Caco-2 (cell line): Measurements from ENCODE around the gene CRYGN. TPM values are rescaled to one million over a fixed set of nuclear protein-coding genes. Genes with fewer than 3 reads are reported as not detected.

Experiments used
- BruUV-seq: library from RNA; stranded (reverse); fragments of 400-500 nt; replicated peaks from 2 replicates; lab custom pipeline; 2021; lab: Mats Ljungman, UMichigan
- CTCF ChIA-PET: fragments of 300-600 bp; sonication (Branson Sonifier 250); formaldehyde crosslinking; loops from one replicate; lab custom pipeline; 2022; ENCODE audit warnings: antibody characterized with exemption; lab: Charles Lee
- POLR2A ChIA-PET: fragments of 300-600 bp; sonication (Branson Sonifier 250); formaldehyde crosslinking; loops from one replicate; lab custom pipeline; 2022; ENCODE audit warnings: antibody characterized with exemption; lab: Charles Lee
- DNase-seq, 2 experiments: peaks; one replicate each; pipeline versions ENCODE4 v3.0.0 to v3.0.0-alpha.2; 2020 to 2022
- H3K27me3 ChIP-seq: replicated peaks from 2 replicates; pipeline ENCODE4 v1.6.0; 2011; ENCODE audit warnings: low read length; ENCODE audit not compliant: control insufficient read depth, insufficient read depth
- H3K36me3 ChIP-seq: 2 replicates; pipeline ENCODE4 v1.5.1; 2011; ENCODE audit warnings: low read length; ENCODE audit not compliant: control insufficient read depth, insufficient read depth
- H3K4me1 ChIP-seq: fragments of 250-450 bp; sonication (Bioruptor Pico); 2 replicates; pipeline ENCODE4 v1.5.1; 2020; ENCODE audit warnings: mild to moderate bottlenecking
- H3K4me3 ChIP-seq: 2 replicates; pipeline ENCODE4 v1.5.1; 2011; ENCODE audit warnings: low read depth, mild to moderate bottlenecking, control low read depth, low read length
- H3K9me3 ChIP-seq: fragments of 250-450 bp; sonication (Bioruptor Pico); 2 replicates; pipeline ENCODE4 v1.5.1; 2020; ENCODE audit warnings: mild to moderate bottlenecking, moderate library complexity
- H3K27ac Mint-ChIP-seq: one replicate; pipeline ENCODE4 v1.8.0; 2022; ENCODE audit warnings: mixed read lengths; ENCODE audit not compliant: unreplicated experiment
- H3K27me3 Mint-ChIP-seq: one replicate; pipeline ENCODE4 v1.8.0; 2022; ENCODE audit warnings: mixed read lengths; ENCODE audit not compliant: insufficient read depth, unreplicated experiment
- H3K36me3 Mint-ChIP-seq: one replicate; pipeline ENCODE4 v1.8.0; 2022; ENCODE audit warnings: mild to moderate bottlenecking, mixed read lengths; ENCODE audit not compliant: insufficient read depth, unreplicated experiment
- H3K4me1 Mint-ChIP-seq: one replicate; pipeline ENCODE4 v1.8.0; 2022; ENCODE audit warnings: low read depth, mixed read lengths; ENCODE audit not compliant: unreplicated experiment
- H3K4me3 Mint-ChIP-seq: one replicate; pipeline ENCODE4 v1.8.0; 2022; ENCODE audit warnings: mild to moderate bottlenecking, moderate library complexity, mixed read lengths; ENCODE audit not compliant: unreplicated experiment
- H3K9me3 Mint-ChIP-seq: one replicate; pipeline ENCODE4 v1.8.0; 2022; ENCODE audit warnings: mixed read lengths; ENCODE audit not compliant: unreplicated experiment
- CTCF ChIP-seq, 2 experiments: fragments of 200-600 bp in 1 of 2; IDR thresholded peaks; 1 replicate in 1 of 2; 2 replicates in 1 of 2; pipeline versions ENCODE4 v1.5.1 to v1.8.0; 2011 to 2022; ENCODE audit warnings: antibody characterized with exemption in 1 of 2, control low read depth in 1 of 2, inconsistent platforms in 1 of 2, low read depth in 1 of 2, low read length in 1 of 2, mild to moderate bottlenecking in 1 of 2, moderate library complexity in 1 of 2; ENCODE audit not compliant: insufficient read depth in 1 of 2, severe bottlenecking in 1 of 2, unreplicated experiment in 1 of 2
- intact Hi-C: fragments of 100-400 bp; cut with micrococcal nuclease; formaldehyde crosslinking; loops from one replicate; pipeline ENCODE4 v1.10.0; 2022; ENCODE audit not compliant: unreplicated experiment
- total RNA-seq: library from RNA; stranded (reverse); gene quantifications from 2 replicates; pipeline ENCODE4 v1.2.3, GENCODE V29; 2022

The CRYGN gene
- total RNA-seq, 1 experiment from 2014 or later: not detected

- intact Hi-C loops: no loop called here
- no TSS peak for BruUV-seq
- no peak for TF ChIP-seq CTCF (IDR thresholded peaks at IDR 0.05; ENCODE audit: insufficient read depth in 1 of 2, low read depth in 1 of 2, low read length in 1 of 2, severe bottlenecking in 1 of 2, unreplicated experiment in 1 of 2)
- H3K27me3 ChIP-seq: no peaks in the 10 kb centered on the region
- peaks cover 3% of the 10 kb centered on the region for H3K27me3 Mint-ChIP-seq
- H3K27ac Mint-ChIP-seq: peak overlapping the region; percentile 1
- POLR2A ChIA-PET: no interaction called here
- CTCF ChIA-PET: interaction anchor here (0.7 kb wide), 1 partner anchor 518 kb away, joined by 3 read pairs; no protein-coding TSS in a partner anchor
- H3K9me3 Mint-ChIP-seq: peaks cover 19% of the 10 kb centered on the region
- H3K4me3 ChIP-seq: no peak overlapping the region
- H3K4me1 ChIP-seq: no peaks in the 10 kb centered on the region
- DNase-seq: no peak
- peaks cover 13% of the 10 kb centered on the region for H3K9me3 ChIP-seq
- H3K4me1 Mint-ChIP-seq: no peaks in the 10 kb centered on the region
- H3K4me3 Mint-ChIP-seq: no peak overlapping the region
- H3K36me3 ChIP-seq: no peaks in the 10 kb centered on the region
- no peaks in the 10 kb centered on the region for H3K36me3 Mint-ChIP-seq
Observed at GRCh38 chr7:151416112-151416940, 23.6 kb downstream of the CRYGN start.

DNA sequence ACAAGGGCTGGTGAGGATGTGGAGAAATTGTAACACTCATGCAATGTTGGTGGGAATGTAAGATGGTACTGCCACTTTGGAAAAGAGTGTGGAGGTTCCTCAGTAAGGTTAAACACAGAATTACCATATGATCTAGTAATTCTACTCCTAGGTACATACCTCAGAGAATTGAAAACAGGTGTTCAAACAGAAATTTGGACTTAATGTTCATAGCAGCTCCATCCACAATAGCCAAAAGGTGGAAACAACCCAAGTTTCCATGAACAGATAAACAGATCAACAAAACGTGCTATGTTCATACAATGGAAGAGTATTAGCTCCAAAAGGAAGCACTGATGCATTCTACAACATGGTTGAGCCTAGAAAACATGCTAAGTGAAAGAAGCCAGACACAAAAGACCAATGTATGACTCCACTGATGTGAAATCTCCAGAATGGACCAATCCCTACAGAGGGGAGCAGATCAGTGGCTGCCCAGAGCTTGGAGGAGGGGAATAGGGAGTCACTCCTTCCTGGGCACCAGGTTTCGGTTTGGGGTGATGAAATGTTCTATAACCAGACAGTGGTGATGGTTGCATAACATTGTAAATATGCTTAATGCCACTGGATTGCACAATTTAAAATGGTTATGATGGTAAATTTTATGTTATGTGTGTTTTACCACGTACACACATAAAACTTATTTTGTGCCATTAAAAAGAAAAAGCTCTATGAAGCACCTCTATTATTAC lies 24.4 kb downstream of the CRYGN start:
- Mint-ChIP-seq H3K27ac (no peak overlapping the region), H3K4me1 (no peaks in the 10 kb centered on the region), H3K27me3 (peaks cover 3% of the 10 kb centered on the region), H3K4me3 (no peak overlapping the region), H3K9me3 (peaks cover 14% of the 10 kb centered on the region), H3K36me3 (no peaks in the 10 kb centered on the region)
- intact Hi-C loops: no loop called here
- no TSS peak for BruUV-seq
- no peaks in the 10 kb centered on the region for H3K4me1 ChIP-seq
- H3K27me3 ChIP-seq: no peaks in the 10 kb centered on the region
- H3K4me3 ChIP-seq: no peak overlapping the region
- H3K36me3 ChIP-seq: no peaks in the 10 kb centered on the region
- H3K9me3 ChIP-seq: peaks cover 12% of the 10 kb centered on the region
- DNase-seq: no peak
- POLR2A ChIA-PET: no interaction called here
- TF ChIP-seq CTCF (IDR thresholded peaks at IDR 0.05; ENCODE audit: insufficient read depth in 1 of 2, low read depth in 1 of 2, low read length in 1 of 2, severe bottlenecking in 1 of 2, unreplicated experiment in 1 of 2): no peak
- CTCF ChIA-PET: no interaction called here

DNA sequence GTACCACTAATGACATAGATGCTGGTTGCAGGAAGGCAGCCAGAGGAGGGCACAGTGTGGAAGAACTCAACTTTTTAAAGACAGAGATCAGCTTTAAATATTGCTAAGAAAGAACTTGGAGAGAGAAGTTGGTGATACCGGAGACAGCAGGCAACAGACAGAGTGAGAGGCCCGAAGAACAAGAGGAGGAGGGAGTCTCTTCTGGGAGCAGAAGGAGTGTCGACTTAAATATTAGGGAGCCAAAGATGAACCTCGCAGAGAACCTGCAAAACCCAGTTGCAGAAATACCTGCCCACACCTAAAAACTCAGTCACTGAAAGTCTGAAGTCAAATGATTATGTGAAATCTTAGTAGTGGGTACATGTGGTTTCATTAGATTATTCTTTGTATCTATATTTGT lies 26.7 kb downstream of the CRYGN start:
- TF ChIP-seq CTCF (IDR thresholded peaks at IDR 0.05; ENCODE audit: insufficient read depth in 1 of 2, low read depth in 1 of 2, low read length in 1 of 2, severe bottlenecking in 1 of 2, unreplicated experiment in 1 of 2): no peak
- intact Hi-C loops: no loop called here
- H3K9me3 ChIP-seq: no peaks in the 10 kb centered on the region
- no peaks in the 10 kb centered on the region for H3K4me1 ChIP-seq
- no peak overlapping the region for H3K27ac Mint-ChIP-seq
- POLR2A ChIA-PET: no interaction called here
- BruUV-seq: no TSS peak
- H3K4me3 ChIP-seq: no peak overlapping the region
- H3K36me3 Mint-ChIP-seq: no peaks in the 10 kb centered on the region
- H3K27me3 ChIP-seq: no peaks in the 10 kb centered on the region
- DNase-seq: no peak
- H3K4me1 Mint-ChIP-seq: no peaks in the 10 kb centered on the region
- peaks cover 3% of the 10 kb centered on the region for H3K27me3 Mint-ChIP-seq
- no peak overlapping the region for H3K4me3 Mint-ChIP-seq
- no peaks in the 10 kb centered on the region for H3K36me3 ChIP-seq
- CTCF ChIA-PET: no interaction called here
- peaks cover 6% of the 10 kb centered on the region for H3K9me3 Mint-ChIP-seq
